ENCODE results near the gene USH1C.

DNA sequence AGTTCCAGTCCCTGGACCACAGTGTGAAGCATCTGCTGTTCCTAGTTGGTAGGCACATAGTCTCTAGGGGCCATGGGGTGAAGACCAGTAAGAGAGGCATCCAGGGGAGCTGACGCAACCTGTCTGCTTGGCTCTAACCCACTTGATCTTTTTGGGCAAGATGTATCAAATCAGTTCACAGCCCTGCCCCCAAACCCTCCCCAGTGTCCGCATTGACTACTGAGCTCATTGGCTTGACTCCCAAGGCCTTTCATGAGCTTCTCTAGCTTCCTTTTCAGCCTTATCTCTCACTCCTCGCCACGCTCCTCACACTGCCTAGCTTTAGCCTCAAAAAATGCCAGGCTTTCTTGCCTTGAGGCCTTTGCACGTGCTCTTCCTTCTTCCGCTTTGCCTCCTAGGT lies 37.9 kb downstream of the USH1C start:
- TF ChIP-seq, protein P1, sequence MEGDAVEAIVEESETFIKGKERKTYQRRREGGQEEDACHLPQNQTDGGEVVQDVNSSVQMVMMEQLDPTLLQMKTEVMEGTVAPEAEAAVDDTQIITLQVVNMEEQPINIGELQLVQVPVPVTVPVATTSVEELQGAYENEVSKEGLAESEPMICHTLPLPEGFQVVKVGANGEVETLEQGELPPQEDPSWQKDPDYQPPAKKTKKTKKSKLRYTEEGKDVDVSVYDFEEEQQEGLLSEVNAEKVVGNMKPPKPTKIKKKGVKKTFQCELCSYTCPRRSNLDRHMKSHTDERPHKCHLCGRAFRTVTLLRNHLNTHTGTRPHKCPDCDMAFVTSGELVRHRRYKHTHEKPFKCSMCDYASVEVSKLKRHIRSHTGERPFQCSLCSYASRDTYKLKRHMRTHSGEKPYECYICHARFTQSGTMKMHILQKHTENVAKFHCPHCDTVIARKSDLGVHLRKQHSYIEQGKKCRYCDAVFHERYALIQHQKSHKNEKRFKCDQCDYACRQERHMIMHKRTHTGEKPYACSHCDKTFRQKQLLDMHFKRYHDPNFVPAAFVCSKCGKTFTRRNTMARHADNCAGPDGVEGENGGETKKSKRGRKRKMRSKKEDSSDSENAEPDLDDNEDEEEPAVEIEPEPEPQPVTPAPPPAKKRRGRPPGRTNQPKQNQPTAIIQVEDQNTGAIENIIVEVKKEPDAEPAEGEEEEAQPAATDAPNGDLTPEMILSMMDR (IDR thresholded peaks at IDR 0.05): no peak
- TF ChIP-seq POLR2A (IDR thresholded peaks at IDR 0.05): no peak
